ENCODE measurements around the gene SPP1.

The SPP1 gene

GRCh38 chr4:87977521-87978278 lies 2.2 kb downstream of the SPP1 start:
- TF ChIP-seq RAD21 (IDR thresholded peaks at IDR 0.05; ENCODE audit: low read depth) (no peak), NFIC (IDR thresholded peaks at IDR 0.05) (no peak), TEAD4 (IDR thresholded peaks at IDR 0.05) (no peak), CREB1 (IDR thresholded peaks at IDR 0.05; ENCODE audit: low read depth) (no peak), EGR1 (IDR thresholded peaks at IDR 0.05) (no peak), REST (IDR thresholded peaks at IDR 0.05; ENCODE audit: low read depth) (no peak), TCF12 (IDR thresholded peaks at IDR 0.05; ENCODE audit: low read depth) (no peak), USF1 (IDR thresholded peaks at IDR 0.05) (no peak), MAX (IDR thresholded peaks at IDR 0.05) (no peak), YY1 (IDR thresholded peaks at IDR 0.05; ENCODE audit: low read depth) (no peak)

GRCh38 chr4:87978681-87979080 lies 3.2 kb downstream of the SPP1 start:
- no peak for TF ChIP-seq ZBTB7A (IDR thresholded peaks at IDR 0.05; ENCODE audit: low read depth)
- no peak for TF ChIP-seq MAX (IDR thresholded peaks at IDR 0.05)
- TF ChIP-seq RAD21 (IDR thresholded peaks at IDR 0.05; ENCODE audit: low read depth) = no peak
- TF ChIP-seq CEBPB (IDR thresholded peaks at IDR 0.05) = no peak
- no peak for TF ChIP-seq USF1 (IDR thresholded peaks at IDR 0.05)
- no peak for TF ChIP-seq CREB1 (IDR thresholded peaks at IDR 0.05; ENCODE audit: low read depth)
- no peak for TF ChIP-seq EGR1 (IDR thresholded peaks at IDR 0.05)
- no peak for TF ChIP-seq EP300 (IDR thresholded peaks at IDR 0.05; ENCODE audit: borderline replicate concordance)
- TF ChIP-seq TEAD4 (IDR thresholded peaks at IDR 0.05) = no peak
- no peak for TF ChIP-seq FOXM1 (IDR thresholded peaks at IDR 0.05; ENCODE audit: borderline replicate concordance, low read depth)

GRCh38 chr4:87979810-87980209 lies 4.3 kb downstream of the SPP1 start:
- TF ChIP-seq USF1 (IDR thresholded peaks at IDR 0.05) = no peak
- TF ChIP-seq FOXM1 (IDR thresholded peaks at IDR 0.05; ENCODE audit: borderline replicate concordance, low read depth) = no peak
- no peak for TF ChIP-seq MAX (IDR thresholded peaks at IDR 0.05)
- no peak for TF ChIP-seq CEBPB (IDR thresholded peaks at IDR 0.05)
- TF ChIP-seq NFIC (IDR thresholded peaks at IDR 0.05) = no peak

- TF ChIP-seq CREB1 (IDR thresholded peaks at IDR 0.05; ENCODE audit: low read depth) (no peak), EGR1 (IDR thresholded peaks at IDR 0.05) (no peak), TEAD4 (IDR thresholded peaks at IDR 0.05) (no peak), TCF12 (IDR thresholded peaks at IDR 0.05; ENCODE audit: low read depth) (no peak), USF1 (IDR thresholded peaks at IDR 0.05) (no peak), NFIC (IDR thresholded peaks at IDR 0.05) (no peak), FOXM1 (IDR thresholded peaks at IDR 0.05; ENCODE audit: borderline replicate concordance, low read depth) (no peak), REST (IDR thresholded peaks at IDR 0.05; ENCODE audit: low read depth) (no peak), MAX (IDR thresholded peaks at IDR 0.05) (no peak), CEBPB (IDR thresholded peaks at IDR 0.05) (no peak), TAF1 (IDR thresholded peaks at IDR 0.05; ENCODE audit: low read depth) (no peak), EP300 (IDR thresholded peaks at IDR 0.05; ENCODE audit: borderline replicate concordance) (no peak), RAD21 (IDR thresholded peaks at IDR 0.05; ENCODE audit: low read depth) (no peak), ZBTB7A (IDR thresholded peaks at IDR 0.05; ENCODE audit: low read depth) (no peak), YY1 (IDR thresholded peaks at IDR 0.05; ENCODE audit: low read depth) (no peak)
These were observed 6.0 kb downstream of the SPP1 start for GRCh38 chr4:87981486-87981885.

GRCh38 chr4:87982036-87982435 lies 6.5 kb downstream of the SPP1 start:
- TF ChIP-seq YY1 (IDR thresholded peaks at IDR 0.05; ENCODE audit: low read depth) (no peak), MAX (IDR thresholded peaks at IDR 0.05) (no peak), CEBPB (IDR thresholded peaks at IDR 0.05) (no peak), TCF12 (IDR thresholded peaks at IDR 0.05; ENCODE audit: low read depth) (no peak), RAD21 (IDR thresholded peaks at IDR 0.05; ENCODE audit: low read depth) (no peak), EP300 (IDR thresholded peaks at IDR 0.05; ENCODE audit: borderline replicate concordance) (no peak), TEAD4 (IDR thresholded peaks at IDR 0.05) (no peak), CREB1 (IDR thresholded peaks at IDR 0.05; ENCODE audit: low read depth) (no peak), REST (IDR thresholded peaks at IDR 0.05; ENCODE audit: low read depth) (no peak), USF1 (IDR thresholded peaks at IDR 0.05) (no peak), ZBTB7A (IDR thresholded peaks at IDR 0.05; ENCODE audit: low read depth) (no peak), FOXM1 (IDR thresholded peaks at IDR 0.05; ENCODE audit: borderline replicate concordance, low read depth) (no peak), TAF1 (IDR thresholded peaks at IDR 0.05; ENCODE audit: low read depth) (no peak), NFIC (IDR thresholded peaks at IDR 0.05) (no peak), EGR1 (IDR thresholded peaks at IDR 0.05) (no peak)
